ENCODE data around the gene STK11. TPM values are rescaled to one million over a fixed set of nuclear protein-coding genes. Genes with fewer than 3 reads are reported as not detected.

Gene STK11
- total and polyA plus RNA-seq, 7 donors = 64.9 to 133 (median 85.9) TPM

DNA sequence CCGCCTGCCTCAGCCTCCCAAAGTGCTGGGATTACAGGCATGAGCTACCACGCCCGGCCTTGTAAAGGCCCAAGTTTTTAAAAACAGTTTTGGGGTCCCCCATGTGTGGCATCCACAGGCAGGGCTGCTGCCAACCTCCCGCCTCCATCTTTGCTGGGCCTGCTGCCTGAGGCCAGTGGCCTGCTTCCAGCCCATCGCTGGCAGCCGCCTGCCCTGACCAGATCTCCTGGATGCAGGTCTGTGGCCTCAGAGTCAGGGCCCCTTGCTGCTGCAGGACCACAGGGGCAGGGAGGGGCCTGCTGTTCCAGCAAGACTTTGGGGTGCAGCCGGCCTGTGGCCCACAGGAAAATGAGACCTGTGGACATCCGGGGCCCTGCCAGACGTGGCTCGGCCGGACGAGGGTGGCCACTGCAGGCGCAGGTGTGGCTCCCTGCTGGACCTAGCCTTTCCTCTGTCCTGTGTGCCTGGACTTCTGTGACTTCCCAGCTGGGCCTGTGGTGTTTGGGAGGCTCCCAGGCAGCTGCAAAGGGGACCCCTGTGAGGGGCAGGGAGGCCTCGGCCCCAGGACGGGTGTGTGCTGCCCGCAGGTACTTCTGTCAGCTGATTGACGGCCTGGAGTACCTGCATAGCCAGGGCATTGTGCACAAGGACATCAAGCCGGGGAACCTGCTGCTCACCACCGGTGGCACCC lies 14.4 kb downstream of the STK11 start:
- peaks cover 0 to 51% of the 10 kb centered on the region in 2 donors for H3K36me3 ChIP-seq (ENCODE audit: insufficient read depth in 1 of 2, low read depth in 1 of 2)
- H3K27ac ChIP-seq = peak overlapping the region; percentile 99
- intact Hi-C loops (cut with DNase I) = loop anchor here (2.0 to 10.0 kb wide), 3 partner anchors 19 to 295 kb away; partner anchors contain the start of genes ARID3A (in 1 of the 2) and CBARP (in 1 of the 2)
- ATAC-seq (no peak), DNase-seq (no peak)
- no peak overlapping the region for H3K4me3 ChIP-seq
- H3K9me3 ChIP-seq = no peaks in the 10 kb centered on the region
- 87 to 94% (median 89%) methylated on average over 19 of the region's 19 CpGs for WGBS, 3 donors
- peaks cover 79% of the 10 kb centered on the region for H3K4me1 ChIP-seq
- TF ChIP-seq, protein P1, sequence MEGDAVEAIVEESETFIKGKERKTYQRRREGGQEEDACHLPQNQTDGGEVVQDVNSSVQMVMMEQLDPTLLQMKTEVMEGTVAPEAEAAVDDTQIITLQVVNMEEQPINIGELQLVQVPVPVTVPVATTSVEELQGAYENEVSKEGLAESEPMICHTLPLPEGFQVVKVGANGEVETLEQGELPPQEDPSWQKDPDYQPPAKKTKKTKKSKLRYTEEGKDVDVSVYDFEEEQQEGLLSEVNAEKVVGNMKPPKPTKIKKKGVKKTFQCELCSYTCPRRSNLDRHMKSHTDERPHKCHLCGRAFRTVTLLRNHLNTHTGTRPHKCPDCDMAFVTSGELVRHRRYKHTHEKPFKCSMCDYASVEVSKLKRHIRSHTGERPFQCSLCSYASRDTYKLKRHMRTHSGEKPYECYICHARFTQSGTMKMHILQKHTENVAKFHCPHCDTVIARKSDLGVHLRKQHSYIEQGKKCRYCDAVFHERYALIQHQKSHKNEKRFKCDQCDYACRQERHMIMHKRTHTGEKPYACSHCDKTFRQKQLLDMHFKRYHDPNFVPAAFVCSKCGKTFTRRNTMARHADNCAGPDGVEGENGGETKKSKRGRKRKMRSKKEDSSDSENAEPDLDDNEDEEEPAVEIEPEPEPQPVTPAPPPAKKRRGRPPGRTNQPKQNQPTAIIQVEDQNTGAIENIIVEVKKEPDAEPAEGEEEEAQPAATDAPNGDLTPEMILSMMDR (IDR thresholded peaks at IDR 0.05) = no peak
- H3K27me3 ChIP-seq (ENCODE audit: insufficient read depth in 3 of 3, low read length in 2 of 3) = no peaks in the 10 kb centered on the region

DNA sequence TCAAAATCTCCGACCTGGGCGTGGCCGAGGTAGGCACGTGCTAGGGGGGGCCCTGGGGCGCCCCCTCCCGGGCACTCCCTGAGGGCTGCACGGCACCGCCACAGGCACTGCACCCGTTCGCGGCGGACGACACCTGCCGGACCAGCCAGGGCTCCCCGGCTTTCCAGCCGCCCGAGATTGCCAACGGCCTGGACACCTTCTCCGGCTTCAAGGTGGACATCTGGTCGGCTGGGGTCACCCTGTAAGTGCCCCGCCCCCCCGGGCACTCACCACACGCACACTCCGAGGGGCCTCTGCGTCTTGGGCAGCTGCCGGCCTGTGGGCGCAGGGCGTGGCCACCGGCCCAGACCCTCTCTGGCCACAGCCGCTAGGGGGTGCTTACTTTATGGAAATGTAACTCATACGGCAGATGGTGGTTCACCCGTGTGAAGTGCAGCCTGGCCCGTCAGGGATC lies 14.9 kb downstream of the STK11 start:
- Histone ChIP-seq H3K9me3 (no peaks in the 10 kb centered on the region), H3K27ac (peak overlapping the region; percentile 99), H3K4me1 (peaks cover 73% of the 10 kb centered on the region), H3K27me3 (ENCODE audit: insufficient read depth in 3 of 3, low read length in 2 of 3) (no peaks in the 10 kb centered on the region), H3K36me3 (ENCODE audit: insufficient read depth in 1 of 2, low read depth in 1 of 2) (peaks cover 0 to 52% of the 10 kb centered on the region in 2 donors), H3K4me3 (no peak overlapping the region)
- DNase-seq (no peak), ATAC-seq (no peak)
- intact Hi-C loops (cut with DNase I) = loop anchor here in 1 of 2 donors (2.0 kb wide), 1 partner anchor 18 kb away; the partner anchor contains the start of gene CBARP
- WGBS, 3 donors = 75 to 84% (median 76%) methylated on average over 28 to 33 of the region's 33 CpGs
- TF ChIP-seq, protein P1 (IDR thresholded peaks at IDR 0.05) = no peak

DNA sequence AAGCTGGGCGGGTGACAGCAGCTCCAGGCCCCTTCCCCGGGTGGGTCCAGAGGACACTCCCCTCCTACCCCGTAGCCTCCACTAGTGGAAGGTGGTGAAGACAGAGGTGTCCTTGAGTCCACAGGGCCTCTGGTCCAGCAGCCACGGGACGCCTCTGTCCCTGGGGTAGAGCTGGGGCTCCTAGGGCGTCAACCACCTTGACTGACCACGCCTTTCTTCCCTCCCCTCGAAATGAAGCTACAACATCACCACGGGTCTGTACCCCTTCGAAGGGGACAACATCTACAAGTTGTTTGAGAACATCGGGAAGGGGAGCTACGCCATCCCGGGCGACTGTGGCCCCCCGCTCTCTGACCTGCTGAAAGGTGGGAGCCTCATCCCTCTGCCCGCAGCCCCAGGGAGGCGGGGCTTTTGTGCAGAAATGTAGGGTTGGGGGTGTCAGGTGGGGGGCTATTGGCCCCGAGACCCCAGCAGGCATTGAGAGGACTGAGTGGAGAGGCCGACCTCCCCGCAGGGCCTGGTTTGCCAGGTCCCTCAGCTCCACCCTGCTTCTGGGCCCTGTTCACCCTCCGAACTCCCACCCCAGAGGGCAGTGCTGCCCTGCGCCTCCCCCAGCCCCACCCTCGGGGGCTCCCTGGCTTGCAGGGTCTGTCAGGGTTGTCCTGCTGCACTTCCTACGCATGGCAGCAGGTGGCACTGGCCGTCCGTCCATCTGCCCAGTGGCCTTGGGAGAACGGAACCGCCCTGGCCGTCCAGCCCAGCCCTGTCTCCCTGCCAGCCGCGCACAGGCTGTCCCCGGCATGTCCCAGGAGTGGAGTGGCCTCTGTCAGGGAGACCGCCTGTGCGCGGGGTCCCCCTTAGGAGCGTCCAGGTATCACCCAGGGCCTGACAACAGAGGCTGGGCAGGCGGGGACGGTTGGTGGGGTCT lies 15.7 kb downstream of the STK11 start:
- Histone ChIP-seq H3K36me3 (ENCODE audit: insufficient read depth in 1 of 2, low read depth in 1 of 2) (peaks cover 0 to 55% of the 10 kb centered on the region in 2 donors), H3K4me1 (peaks cover 65% of the 10 kb centered on the region), H3K27ac (peak overlapping the region; percentile 99), H3K27me3 (ENCODE audit: insufficient read depth in 3 of 3, low read length in 2 of 3) (no peaks in the 10 kb centered on the region), H3K4me3 (no peak overlapping the region), H3K9me3 (no peaks in the 10 kb centered on the region)
- TF ChIP-seq, protein P1 (IDR thresholded peaks at IDR 0.05) = peak; percentile 84
- 54 to 56% (median 56%) methylated on average over 33 to 38 of the region's 38 CpGs for WGBS, 3 donors
- peak; percentile 68 to 80 (median 73) for ATAC-seq
- DNase-seq = peak; percentile 81 to 94
- intact Hi-C loops (cut with DNase I) = loop anchor here (1.0 to 2.0 kb wide), 2 partner anchors 18 to 19 kb away; partner anchors contain the start of gene CBARP (in 1 of the 2)

DNA sequence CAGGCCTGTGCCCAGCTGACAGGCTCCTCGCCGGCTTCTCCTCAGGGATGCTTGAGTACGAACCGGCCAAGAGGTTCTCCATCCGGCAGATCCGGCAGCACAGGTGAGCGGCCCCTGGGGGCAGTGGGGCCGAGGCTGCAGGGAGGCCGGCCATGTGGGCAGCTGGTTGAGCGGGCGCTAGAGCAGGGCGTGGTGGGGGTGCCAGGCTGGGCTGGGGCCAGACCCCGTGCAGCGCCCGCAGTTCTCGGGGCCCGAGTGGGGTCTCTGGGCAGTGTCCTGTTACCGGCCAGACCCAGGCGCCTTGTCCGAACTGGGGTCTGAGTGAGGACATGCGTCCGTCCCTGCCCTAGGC lies 16.3 kb downstream of the STK11 start:
- peaks cover 0 to 61% of the 10 kb centered on the region in 2 donors for H3K36me3 ChIP-seq (ENCODE audit: insufficient read depth in 1 of 2, low read depth in 1 of 2)
- intact Hi-C loops (cut with DNase I) = loop anchor here (1.0 to 2.0 kb wide), 2 partner anchors 17 to 18 kb away; partner anchors contain the start of gene CBARP (in 1 of the 2)
- 44 to 71% (median 71%) methylated on average over 21 to 22 of the region's 22 CpGs for WGBS, 3 donors
- DNase-seq = no peak
- peak overlapping the region; percentile 99 for H3K27ac ChIP-seq
- H3K9me3 ChIP-seq = no peaks in the 10 kb centered on the region
- ATAC-seq = no peak
- TF ChIP-seq, protein P1 (IDR thresholded peaks at IDR 0.05) = no peak
- H3K27me3 ChIP-seq (ENCODE audit: insufficient read depth in 3 of 3, low read length in 2 of 3) = no peaks in the 10 kb centered on the region
- no peak overlapping the region for H3K4me3 ChIP-seq
- peaks cover 61% of the 10 kb centered on the region for H3K4me1 ChIP-seq
